WI38 (cell line): ENCODE measurements around the gene CDHR3.

Source experiments
- H3K4me3 ChIP-seq: 2 replicates; pipeline ENCODE4 v1.5.1; 2011; ENCODE audit warnings: low read depth, mild to moderate bottlenecking, control low read depth, low read length
- CTCF ChIP-seq: IDR thresholded peaks from 2 replicates; pipeline ENCODE4 v1.5.1; 2012; ENCODE audit warnings: low read depth, mild to moderate bottlenecking, control low read depth, low read length

The CDHR3 gene

GRCh38 chr7:106057962-106058927 is 95.2 kb downstream of the CDHR3 start:
- TF ChIP-seq CTCF: no peak
- no peak overlapping the region for H3K4me3 ChIP-seq

- TF ChIP-seq CTCF: no peak
- no peak overlapping the region for H3K4me3 ChIP-seq
These were observed 95.9 kb downstream of the CDHR3 start for GRCh38 chr7:106058928-106059324.

GRCh38 chr7:106059556-106059955 is 96.5 kb downstream of the CDHR3 start:
- no peak overlapping the region for H3K4me3 ChIP-seq
- no peak for TF ChIP-seq CTCF

- TF ChIP-seq CTCF: no peak
- no peak overlapping the region for H3K4me3 ChIP-seq
These were observed 97.4 kb downstream of the CDHR3 start for GRCh38 chr7:106060394-106060920.

GRCh38 chr7:106061301-106061979 is 98.4 kb downstream of the CDHR3 start:
- no peak for TF ChIP-seq CTCF
- H3K4me3 ChIP-seq: no peak overlapping the region

GRCh38 chr7:106062006-106062405 is 98.9 kb downstream of the CDHR3 start:
- no peak for TF ChIP-seq CTCF
- no peak overlapping the region for H3K4me3 ChIP-seq

- TF ChIP-seq CTCF: no peak
- H3K4me3 ChIP-seq: no peak overlapping the region
These were observed 99.5 kb downstream of the CDHR3 start for GRCh38 chr7:106062521-106062931.
